ENCODE measurements around the gene HDAC4.

HDAC4 gene

GRCh38 chr2:239262484-239263230 is 138.2 kb downstream of the HDAC4 start:
- DNase-seq = no peak

GRCh38 chr2:239261796-239262483 is 138.9 kb downstream of the HDAC4 start:
- no peak for DNase-seq

- DNase-seq = no peak
These were observed 139.5 kb downstream of the HDAC4 start for GRCh38 chr2:239261356-239261755.

- DNase-seq = no peak
These were observed 140.1 kb downstream of the HDAC4 start for GRCh38 chr2:239260546-239261327.

GRCh38 chr2:239259603-239260298 is 141.1 kb downstream of the HDAC4 start:
- DNase-seq = peak; percentile 44

- DNase-seq = no peak
These were observed 141.6 kb downstream of the HDAC4 start for GRCh38 chr2:239259173-239259572.

- DNase-seq = no peak
These were observed 142.6 kb downstream of the HDAC4 start for GRCh38 chr2:239258248-239258647.

- DNase-seq = peak; percentile 91
These were observed 143.3 kb downstream of the HDAC4 start for GRCh38 chr2:239257511-239257937.

GRCh38 chr2:239256350-239256743 is 144.5 kb downstream of the HDAC4 start:
- no peak for DNase-seq

GRCh38 chr2:239255628-239256349 is 145.0 kb downstream of the HDAC4 start:
- no peak for DNase-seq

- DNase-seq = no peak
These were observed 145.6 kb downstream of the HDAC4 start for GRCh38 chr2:239255218-239255617.

- DNase-seq = no peak
These were observed 147.0 kb downstream of the HDAC4 start for GRCh38 chr2:239253701-239254436.

- DNase-seq = peak; percentile 14
These were observed 147.6 kb downstream of the HDAC4 start for GRCh38 chr2:239253264-239253663.

GRCh38 chr2:239252801-239253200 is 148.0 kb downstream of the HDAC4 start:
- DNase-seq = no peak

- DNase-seq = no peak
These were observed 148.4 kb downstream of the HDAC4 start for GRCh38 chr2:239252393-239252792.

- no peak for DNase-seq
These were observed 148.8 kb downstream of the HDAC4 start for GRCh38 chr2:239251971-239252370.

- DNase-seq = no peak
These were observed 150.4 kb downstream of the HDAC4 start for GRCh38 chr2:239250216-239251081.

- no peak for DNase-seq
These were observed 151.0 kb downstream of the HDAC4 start for GRCh38 chr2:239249776-239250175.

- no peak for DNase-seq
These were observed 151.8 kb downstream of the HDAC4 start for GRCh38 chr2:239249048-239249447.

GRCh38 chr2:239247401-239248245 is 153.2 kb downstream of the HDAC4 start:
- DNase-seq = no peak
